ENCODE results near the gene ENPP5. TPM values are rescaled to one million over a fixed set of nuclear protein-coding genes. Genes with fewer than 3 reads are reported as not detected.

ENPP5 gene
- total and polyA plus RNA-seq, 2 of the 4 experiments (the other 2 are of a cell fraction) = under 0.01 TPM; not detected in 1

DNA sequence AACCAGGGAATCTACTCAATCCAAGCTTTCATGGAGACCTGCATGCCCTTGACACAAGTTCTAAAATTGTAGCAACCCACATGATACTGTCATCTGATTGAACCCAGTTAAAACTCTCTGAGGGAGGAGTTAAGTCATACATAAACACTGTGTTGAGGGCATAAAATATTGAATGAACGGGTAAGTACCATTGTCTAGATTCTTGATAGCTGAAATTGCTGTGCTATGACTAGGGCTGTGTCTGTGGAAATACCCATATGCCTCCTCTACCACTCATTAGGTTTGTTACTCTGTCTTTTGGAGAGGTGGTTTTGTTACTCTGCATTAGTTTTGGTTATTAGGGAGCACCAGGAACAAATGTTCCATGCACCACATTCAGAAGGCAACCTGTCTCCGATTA is 33.4 kb downstream of the ENPP5 start:
- CTCF ChIA-PET = interaction anchor here (1.0 kb wide), 1 partner anchor 47 kb away, joined by 3 read pairs; no protein-coding TSS in a partner anchor
- in situ Hi-C loops (cut with MboI; ENCODE audit: low sequenced_read_pairs) = no loop called here
- Histone ChIP-seq H2AK9ac (replicated peaks; ENCODE audit: low read depth, low read length, poor library complexity) (no peak overlapping the region), H3K4ac (ENCODE audit: low read depth, low read length) (no peak overlapping the region), H3K9ac (ENCODE audit: low read depth, low read length) (no peak overlapping the region), H4K91ac (ENCODE audit: insufficient read depth, low read depth, low read length) (no peak overlapping the region), H4K8ac (ENCODE audit: low read depth in 2 of 2, low read length in 2 of 2) (no peak overlapping the region), H2BK5ac (ENCODE audit: low read depth, low read length, poor library complexity, severe bottlenecking) (no peak overlapping the region), H3K4me3 (ENCODE audit: insufficient read depth, low read depth, low read length) (no peak overlapping the region), H3K4me2 (ENCODE audit: low read depth, low read length) (no peak overlapping the region), H2AK5ac (ENCODE audit: low read depth, low read length) (no peak overlapping the region), H3K27me3 (ENCODE audit: control insufficient read depth, insufficient read depth, low read length) (no peaks in the 10 kb centered on the region), H3K14ac (replicated peaks; ENCODE audit: low read depth, low read length) (no peak overlapping the region), H2BK20ac (ENCODE audit: low read depth, low read length) (no peak overlapping the region), H3K23ac (ENCODE audit: low read depth, low read length) (no peak overlapping the region), H3K9me3 (ENCODE audit: control insufficient read depth, insufficient read depth, low read length) (no peaks in the 10 kb centered on the region), H3K4me1 (ENCODE audit: control insufficient read depth, insufficient read depth, low read length) (no peaks in the 10 kb centered on the region), H2AFZ (replicated peaks; ENCODE audit: low read length, poor library complexity) (no peak overlapping the region), H3K9me1 (ENCODE audit: insufficient read depth, low read length) (no peaks in the 10 kb centered on the region), H4K20me1 (ENCODE audit: insufficient read depth, low read length) (no peaks in the 10 kb centered on the region), H3K79me1 (ENCODE audit: low read depth in 1 of 2, low read length in 2 of 2) (no peaks in the 10 kb centered on the region), H3K56ac (ENCODE audit: extremely low read depth, insufficient read depth, low read length) (no peak overlapping the region), H3K18ac (ENCODE audit: low read depth, low read length) (no peak overlapping the region), H3K36me3 (ENCODE audit: control insufficient read depth, insufficient read depth, low read length) (no peaks in the 10 kb centered on the region), H2BK15ac (ENCODE audit: low read depth, low read length) (no peak overlapping the region), H4K5ac (ENCODE audit: low read depth, low read length) (no peak overlapping the region), H3K27ac (ENCODE audit: insufficient read depth, low read length) (no peak overlapping the region), H2BK120ac (ENCODE audit: low read depth, low read length) (no peak overlapping the region)
- dilution Hi-C loops (cut with HindIII; ENCODE audit: low sequenced_read_pairs, unreplicated experiment) = no loop called here
- no CpG with 5 or more reads among the region's 2 CpGs for WGBS, 2 experiments (ENCODE audit: extremely low coverage in 2 of 2, insufficient read length in 1 of 2)
- ATAC-seq (ENCODE audit: low read depth) = no peak
- POLR2A ChIA-PET (ENCODE audit: unreplicated experiment) = no interaction called here
- no peak for TF ChIP-seq POLR2A (IDR thresholded peaks at IDR 0.05; ENCODE audit: low read depth, low read length)
- TF ChIP-seq FOS (IDR thresholded peaks at IDR 0.05; ENCODE audit: low read depth, low read length) = no peak
- TF ChIP-seq RFX5 (IDR thresholded peaks at IDR 0.05; ENCODE audit: low read depth, low read length) = no peak
- TF ChIP-seq MXI1 (IDR thresholded peaks at IDR 0.05; ENCODE audit: borderline replicate concordance, low read depth, low read length) = no peak
- no peak for TF ChIP-seq MAFK (IDR thresholded peaks at IDR 0.05; ENCODE audit: low read depth, low read length)
- TF ChIP-seq CEBPB (IDR thresholded peaks at IDR 0.05; ENCODE audit: low read depth, low read length) = no peak
- no peak for TF ChIP-seq RAD21 (IDR thresholded peaks at IDR 0.05; ENCODE audit: low read length)
- TF ChIP-seq RCOR1 (IDR thresholded peaks at IDR 0.05; ENCODE audit: insufficient replicate concordance, low read length) = no peak
- TF ChIP-seq NFE2L2 (IDR thresholded peaks at IDR 0.05; ENCODE audit: low read depth, low read length) = no peak
- TF ChIP-seq MAZ (IDR thresholded peaks at IDR 0.05; ENCODE audit: borderline replicate concordance, low read depth, low read length) = no peak
- TF ChIP-seq, protein P1, sequence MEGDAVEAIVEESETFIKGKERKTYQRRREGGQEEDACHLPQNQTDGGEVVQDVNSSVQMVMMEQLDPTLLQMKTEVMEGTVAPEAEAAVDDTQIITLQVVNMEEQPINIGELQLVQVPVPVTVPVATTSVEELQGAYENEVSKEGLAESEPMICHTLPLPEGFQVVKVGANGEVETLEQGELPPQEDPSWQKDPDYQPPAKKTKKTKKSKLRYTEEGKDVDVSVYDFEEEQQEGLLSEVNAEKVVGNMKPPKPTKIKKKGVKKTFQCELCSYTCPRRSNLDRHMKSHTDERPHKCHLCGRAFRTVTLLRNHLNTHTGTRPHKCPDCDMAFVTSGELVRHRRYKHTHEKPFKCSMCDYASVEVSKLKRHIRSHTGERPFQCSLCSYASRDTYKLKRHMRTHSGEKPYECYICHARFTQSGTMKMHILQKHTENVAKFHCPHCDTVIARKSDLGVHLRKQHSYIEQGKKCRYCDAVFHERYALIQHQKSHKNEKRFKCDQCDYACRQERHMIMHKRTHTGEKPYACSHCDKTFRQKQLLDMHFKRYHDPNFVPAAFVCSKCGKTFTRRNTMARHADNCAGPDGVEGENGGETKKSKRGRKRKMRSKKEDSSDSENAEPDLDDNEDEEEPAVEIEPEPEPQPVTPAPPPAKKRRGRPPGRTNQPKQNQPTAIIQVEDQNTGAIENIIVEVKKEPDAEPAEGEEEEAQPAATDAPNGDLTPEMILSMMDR (conservative IDR thresholded peaks at IDR 0.05; ENCODE audit: low read depth, low read length) = no peak
- intact Hi-C loops (cut with micrococcal nuclease) = no loop called here
- BruUV-seq (replicated peaks) = no TSS peak
- no peak for DNase-seq
